Hematopoietic multipotent progenitor cell (in vitro differentiated cells): ENCODE measurements around the gene HECW1. TPM values are rescaled to one million over a fixed set of nuclear protein-coding genes. Genes with fewer than 3 reads are reported as not detected.
"Not testable (repeated sequence)": the region's sequence is repeated elsewhere in the genome, so short reads cannot be mapped to it uniquely, and the experiment has no call there.

ENCODE experiments used
- DNase-seq, 3 donors: peaks; one replicate each; pipeline ENCODE4 v3.0.0-alpha.2; 2011 to 2015; ENCODE audit warnings: low read depth in 2 of 3, low spot score in 2 of 3
- total RNA-seq: library from RNA; depleted of rRNA; stranded (reverse); fragments of >200 nt; gene quantifications from one replicate; pipeline ENCODE4 v1.2.3, GENCODE V29; 2012

Gene HECW1
- total RNA-seq, 1 donor, result not detected

- DNase-seq, result no peak
Observed at GRCh38 chr7:43559171-43559945, 446.9 kb downstream of the HECW1 start.

GRCh38 chr7:43559946-43560335 lies 447.5 kb downstream of the HECW1 start:
- no peak for DNase-seq

GRCh38 chr7:43560742-43561330 lies 448.4 kb downstream of the HECW1 start:
- DNase-seq, result no peak

GRCh38 chr7:43562383-43562782 lies 449.9 kb downstream of the HECW1 start:
- no peak for DNase-seq

GRCh38 chr7:43565786-43566185 lies 453.3 kb downstream of the HECW1 start:
- no peak for DNase-seq

GRCh38 chr7:43568529-43568928 lies 456.1 kb downstream of the HECW1 start:
- no peak for DNase-seq

GRCh38 chr7:43569424-43569823 lies 457.0 kb downstream of the HECW1 start:
- DNase-seq, result no peak

- DNase-seq, result no peak
Observed at GRCh38 chr7:43570688-43571365, 458.4 kb downstream of the HECW1 start.

GRCh38 chr7:43572516-43573049 lies 460.1 kb downstream of the HECW1 start:
- DNase-seq, result peak in 2 of 3 donors; percentile 93 to 96

GRCh38 chr7:43573832-43574231 lies 461.4 kb downstream of the HECW1 start:
- DNase-seq, result not testable (repeated sequence)

- no peak for DNase-seq
Observed at GRCh38 chr7:43575506-43575905, 463.1 kb downstream of the HECW1 start.

GRCh38 chr7:43576241-43576640 lies 463.8 kb downstream of the HECW1 start:
- DNase-seq, result no peak

GRCh38 chr7:43577485-43577951 lies 465.1 kb downstream of the HECW1 start:
- peak in 1 of 3 donors; percentile 41 for DNase-seq

- peak; percentile 91 to 95 (median 94) for DNase-seq
Observed at GRCh38 chr7:43582503-43583423, 470.3 kb downstream of the HECW1 start, which contains the start of gene STK17A. Gene STK17A (plus strand): TSS chr7:43583108. CDS start chr7:43583244, 136 bp downstream.

- peak; percentile 44 to 84 (median 82) for DNase-seq
Observed at GRCh38 chr7:43583424-43584194, 471.2 kb downstream of the HECW1 start.

GRCh38 chr7:43584195-43584586 lies 471.7 kb downstream of the HECW1 start:
- DNase-seq, result peak in 2 of 3 donors; percentile 19 to 21

- DNase-seq, result not testable (repeated sequence)
Observed at GRCh38 chr7:43584733-43585132, 472.3 kb downstream of the HECW1 start.

- DNase-seq, result no peak
Observed at GRCh38 chr7:43585562-43585961, 473.1 kb downstream of the HECW1 start.

GRCh38 chr7:43586251-43586900 lies 473.9 kb downstream of the HECW1 start:
- DNase-seq, result peak in 1 of 3 donors; percentile 22
